OCI-LY1 (cell line): ENCODE measurements around the gene FFAR2.

ENCODE experiments used
- H2AFZ ChIP-seq: fragments of 200-600 bp; sonication (generic), shearing (Covaris generic); 2 replicates; pipeline ENCODE4 v1.6.0; 2014; ENCODE audit warnings: antibody characterized with exemption, mild to moderate bottlenecking, low read length
- H3F3A ChIP-seq: fragments of 200-600 bp; sonication (generic), shearing (Covaris generic); 2 replicates; pipeline ENCODE4 v1.6.0; 2014; ENCODE audit warnings: mild to moderate bottlenecking, antibody characterized with exemption, low read length, moderate library complexity; ENCODE audit not compliant: insufficient read depth
- H3K27ac ChIP-seq: fragments of 200-600 bp; sonication (generic); 2 replicates; pipeline ENCODE4 v1.5.1; 2014; ENCODE audit warnings: low read length, mixed run types, mild to moderate bottlenecking, low read depth; ENCODE audit not compliant: poor library complexity, severe bottlenecking
- H3K27me3 ChIP-seq: fragments of 200-600 bp; sonication (generic); 2 replicates; pipeline ENCODE4 v1.6.0; 2014; ENCODE audit warnings: antibody characterized with exemption, mild to moderate bottlenecking, low read length, moderate library complexity; ENCODE audit not compliant: insufficient read depth
- H3K36me3 ChIP-seq: fragments of 200-600 bp; sonication (generic); 2 replicates; pipeline ENCODE4 v1.6.1; 2014; ENCODE audit warnings: mild to moderate bottlenecking, antibody characterized with exemption, low read length, moderate library complexity, mixed read lengths; ENCODE audit not compliant: insufficient read depth
- H3K4me1 ChIP-seq: fragments of 200-600 bp; sonication (generic); 2 replicates; pipeline ENCODE4 v1.5.1; 2014; ENCODE audit warnings: mild to moderate bottlenecking, low read length, moderate library complexity; ENCODE audit not compliant: insufficient read depth, severe bottlenecking
- H3K4me2 ChIP-seq: fragments of 200-600 bp; sonication (generic), shearing (Covaris generic); 2 replicates; pipeline ENCODE4 v1.6.1; 2014; ENCODE audit warnings: low read length
- H3K4me3 ChIP-seq: fragments of 200-600 bp; sonication (generic); 2 replicates; pipeline ENCODE4 v1.5.1; 2014; ENCODE audit warnings: low read length, low read depth, mild to moderate bottlenecking, mixed read lengths; ENCODE audit not compliant: poor library complexity, severe bottlenecking
- H3K79me2 ChIP-seq: fragments of 200-600 bp; shearing (Covaris generic); 2 replicates; pipeline ENCODE4 v1.6.1; 2016; ENCODE audit warnings: mixed run types, low read length, mixed read lengths; ENCODE audit not compliant: insufficient read depth
- H3K9ac ChIP-seq: fragments of 200-600 bp; sonication (generic), shearing (Covaris generic); 2 replicates; pipeline ENCODE4 v1.6.1; 2014; ENCODE audit warnings: mild to moderate bottlenecking, low read length, mixed read lengths
- H3K9me2 ChIP-seq: fragments of 200-600 bp; sonication (generic), shearing (Covaris generic); 2 replicates; pipeline ENCODE4 v1.6.1; 2014; ENCODE audit warnings: low read depth, mild to moderate bottlenecking, low read length, mixed read lengths
- H3K9me3 ChIP-seq: fragments of 200-600 bp; shearing (Covaris generic); 2 replicates; pipeline ENCODE4 v1.6.1; 2014; ENCODE audit warnings: low read length, mixed read lengths
- H4K20me1 ChIP-seq: fragments of 200-600 bp; sonication (generic), shearing (Covaris generic); 2 replicates; pipeline ENCODE4 v1.6.0; 2016; ENCODE audit warnings: mild to moderate bottlenecking, low read length; ENCODE audit not compliant: insufficient read depth
- CTCF ChIP-seq: fragments of 200-600 bp; sonication (generic), shearing (Covaris generic); IDR thresholded peaks from 2 replicates; pipeline ENCODE4 v1.5.1; 2017; ENCODE audit warnings: mild to moderate bottlenecking, antibody characterized with exemption, low read length, moderate library complexity, mixed read lengths
- EZH2 ChIP-seq: fragments of 200-600 bp; sonication (generic), shearing (Covaris generic); IDR thresholded peaks from 2 replicates; pipeline ENCODE4 v1.8.0; 2017; ENCODE audit warnings: borderline replicate concordance, mixed run types, mild to moderate bottlenecking, antibody characterized with exemption, low read length, moderate library complexity, mixed read lengths

FFAR2 gene

GRCh38 chr19:35484252-35485036 is 36.4 kb downstream of the FFAR2 start:
- no peaks in the 10 kb centered on the region for H3K9me2 ChIP-seq
- H2AFZ ChIP-seq = no peak overlapping the region
- no peaks in the 10 kb centered on the region for H3F3A ChIP-seq
- TF ChIP-seq EZH2 = no peak
- no peak for TF ChIP-seq CTCF
- no peak overlapping the region for H3K9ac ChIP-seq
- no peaks in the 10 kb centered on the region; the same call in 1 of the 2 replicates for H3K27me3 ChIP-seq
- no peaks in the 10 kb centered on the region for H3K36me3 ChIP-seq
- H3K27ac ChIP-seq = no peak overlapping the region
- H3K9me3 ChIP-seq = no peaks in the 10 kb centered on the region
- H4K20me1 ChIP-seq = no peaks in the 10 kb centered on the region
- H3K79me2 ChIP-seq = no peaks in the 10 kb centered on the region
- no peak overlapping the region for H3K4me2 ChIP-seq
- no peak overlapping the region for H3K4me3 ChIP-seq
- H3K4me1 ChIP-seq = peaks cover 8% of the 10 kb centered on the region

- TF ChIP-seq EZH2 (no peak), CTCF (no peak)
- no peaks in the 10 kb centered on the region for H3K36me3 ChIP-seq
- H3K9me2 ChIP-seq = no peaks in the 10 kb centered on the region
- no peak overlapping the region for H3K4me3 ChIP-seq
- no peak overlapping the region for H3K9ac ChIP-seq
- no peaks in the 10 kb centered on the region for H3K79me2 ChIP-seq
- H4K20me1 ChIP-seq = no peaks in the 10 kb centered on the region
- H3K27ac ChIP-seq = no peak overlapping the region
- H3K4me2 ChIP-seq = no peak overlapping the region
- no peaks in the 10 kb centered on the region for H3F3A ChIP-seq
- peaks cover 8% of the 10 kb centered on the region for H3K4me1 ChIP-seq
- no peaks in the 10 kb centered on the region for H3K9me3 ChIP-seq
- H3K27me3 ChIP-seq = no peaks in the 10 kb centered on the region; the same call in 1 of the 2 replicates
- no peak overlapping the region for H2AFZ ChIP-seq
Observed at GRCh38 chr19:35486268-35486708, 38.2 kb downstream of the FFAR2 start.

GRCh38 chr19:35487656-35488182 is 39.7 kb downstream of the FFAR2 start:
- Histone ChIP-seq H3K27ac (no peak overlapping the region), H2AFZ (no peak overlapping the region), H3K9me3 (no peaks in the 10 kb centered on the region), H3K9me2 (no peaks in the 10 kb centered on the region), H3K4me2 (no peak overlapping the region), H3K27me3 (peaks cover 10% of the 10 kb centered on the region; the same call in 1 of the 2 replicates), H3K9ac (no peak overlapping the region), H3F3A (no peaks in the 10 kb centered on the region), H3K79me2 (no peaks in the 10 kb centered on the region), H4K20me1 (no peaks in the 10 kb centered on the region), H3K4me1 (peaks cover 8% of the 10 kb centered on the region), H3K36me3 (no peaks in the 10 kb centered on the region), H3K4me3 (no peak overlapping the region)
- TF ChIP-seq EZH2 = no peak
- TF ChIP-seq CTCF = no peak
